Left cardiac atrium (tissue), 4 donors: Measurements from ENCODE around the gene EHMT1. TPM values are rescaled to one million over a fixed set of nuclear protein-coding genes. Genes with fewer than 3 reads are reported as not detected.

ENCODE experiments used
- ATAC-seq, 2 donors: fragments of 200-7000 bp; cut with Tn5 transposase; one replicate each; pipeline ENCODE4 v1.9.1; 2020; ENCODE audit warnings: mild to moderate bottlenecking in 2 of 2, moderate library complexity in 2 of 2
- DNase-seq: peaks from one replicate; pipeline ENCODE4 v3.0.0-alpha.2; 2020
- intact Hi-C, 2 donors: fragments of 100-400 bp; cut with DNase I; formaldehyde crosslinking; loops; one replicate each; pipeline versions ENCODE4 v1.14.1 to v1.15.1; 2022 to 2023
- total RNA-seq, 2 donors: library from RNA; stranded (reverse); fragmentation: NEBNext Ultra II Directional; extraction: Animal tissue kit (Norgen Biotek cat#: 25700); gene quantifications; one replicate each; pipeline ENCODE4 v1.2.1, GENCODE V29; 2021
- donor health status: DM: no; HTN: yes; CAD: no.
- donor health status: DM: no; HTN: yes; CAD: no; lungs with severe emphysema.
- donor health status: DM: yes; HTN: yes; CAD: no.
- donor health status: Dilated cardiomyopathy.

The EHMT1 gene
- total RNA-seq, 2 donors from 2014 or later: 31.9 to 38.1 TPM

GRCh38 chr9:137665697-137666512, 47.1 kb downstream of the EHMT1 start:
- ATAC-seq (peak in 1 of 2 donors; percentile 53), DNase-seq (no peak)
- intact Hi-C loops: no loop called here

GRCh38 chr9:137666513-137666822, 47.7 kb downstream of the EHMT1 start:
- intact Hi-C loops: no loop called here
- DNase-seq (no peak), ATAC-seq (peak; percentile 16 to 35)

GRCh38 chr9:137666955-137667670, 48.3 kb downstream of the EHMT1 start:
- DNase-seq (no peak), ATAC-seq (peak in 1 of 2 donors; percentile 23)
- intact Hi-C loops: no loop called here

GRCh38 chr9:137668203-137668602, 49.4 kb downstream of the EHMT1 start:
- DNase-seq: no peak
- ATAC-seq: no peak
- intact Hi-C loops: no loop called here

GRCh38 chr9:137669261-137669672, 50.5 kb downstream of the EHMT1 start:
- ATAC-seq (peak in 1 of 2 donors; percentile 21), DNase-seq (no peak)
- intact Hi-C loops: no loop called here

- intact Hi-C loops: no loop called here
- DNase-seq (no peak), ATAC-seq (peak; percentile 37 to 51)
Measured at GRCh38 chr9:137670391-137671195, 51.8 kb downstream of the EHMT1 start.

- intact Hi-C loops: no loop called here
- DNase-seq (no peak), ATAC-seq (no peak)
Measured at GRCh38 chr9:137671196-137671538, 52.4 kb downstream of the EHMT1 start.

GRCh38 chr9:137671721-137672120, 52.9 kb downstream of the EHMT1 start:
- DNase-seq (no peak), ATAC-seq (no peak)
- intact Hi-C loops: no loop called here

- ATAC-seq: peak; percentile 44 to 54
- intact Hi-C loops: no loop called here
- DNase-seq: peak; percentile 35
Measured at GRCh38 chr9:137672907-137673791, 54.3 kb downstream of the EHMT1 start.

GRCh38 chr9:137673886-137674285, 55.1 kb downstream of the EHMT1 start:
- ATAC-seq (peak; percentile 21 to 53), DNase-seq (no peak)
- intact Hi-C loops: no loop called here

- intact Hi-C loops: no loop called here
- peak; percentile 16 to 53 for ATAC-seq
- no peak for DNase-seq
Measured at GRCh38 chr9:137674307-137674975, 55.6 kb downstream of the EHMT1 start.

- no peak for DNase-seq
- ATAC-seq: no peak
- intact Hi-C loops: no loop called here
Measured at GRCh38 chr9:137674976-137675320, 56.1 kb downstream of the EHMT1 start.

GRCh38 chr9:137676998-137677397, 58.2 kb downstream of the EHMT1 start:
- DNase-seq (no peak), ATAC-seq (no peak)
- intact Hi-C loops: no loop called here

- intact Hi-C loops: no loop called here
- no peak for ATAC-seq
- no peak for DNase-seq
Measured at GRCh38 chr9:137678202-137678601, 59.4 kb downstream of the EHMT1 start.

GRCh38 chr9:137679249-137679648, 60.4 kb downstream of the EHMT1 start:
- DNase-seq (no peak), ATAC-seq (no peak)
- intact Hi-C loops: no loop called here

- ATAC-seq: no peak
- intact Hi-C loops: no loop called here
- no peak for DNase-seq
Measured at GRCh38 chr9:137679695-137680305, 61.0 kb downstream of the EHMT1 start.

GRCh38 chr9:137680444-137681358, 61.9 kb downstream of the EHMT1 start:
- intact Hi-C loops: no loop called here
- DNase-seq (no peak), ATAC-seq (peak in 1 of 2 donors; percentile 33)
